B cell (primary cell): ENCODE measurements around the gene TXNRD1. TPM values are rescaled to one million over a fixed set of nuclear protein-coding genes. Genes with fewer than 3 reads are reported as not detected.

Experiments
- ATAC-seq: fragments of 200-7000 bp; cut with Tn5 transposase; one replicate; pipeline ENCODE4 v1.10.0; 2021; ENCODE audit warnings: low read depth, mild to moderate bottlenecking, moderate number of reproducible peaks, moderate library complexity
- CTCF ChIA-PET: fragments of 350-600 bp; sonication (Branson Sonifier 250); formaldehyde crosslinking; loops from one replicate; lab custom pipeline; 2021; ENCODE audit warnings: antibody characterized with exemption, inconsistent platforms; lab: Charles Lee
- POLR2A ChIA-PET: fragments of 350-600 bp; sonication (Branson Sonifier 250); formaldehyde crosslinking; loops from one replicate; lab custom pipeline; 2021; ENCODE audit warnings: antibody characterized with exemption; lab: Charles Lee
- DNase-seq: peaks from one replicate; pipeline ENCODE4 v3.0.0; 2013
- H2AFZ ChIP-seq: 2 replicates; pipeline ENCODE4 v1.6.1; 2012; ENCODE audit warnings: mild to moderate bottlenecking, low read depth, low read length; ENCODE audit not compliant: insufficient read depth, poor library complexity, severe bottlenecking
- H3K27ac ChIP-seq, 2 donors: 1 replicate in 1 of 2; 2 replicates in 1 of 2; pipeline ENCODE4 v1.5.1; 2012 to 2013; ENCODE audit warnings: low read length in 2 of 2, mild to moderate bottlenecking in 2 of 2, moderate library complexity in 1 of 2
- H3K27me3 ChIP-seq, 4 experiments: fragments of 200-600 bp in 1 of 4; sonication (generic) in 1 of 4; replicated peaks in 1 of 4; 1 replicate in 2 of 4; 2 replicates in 2 of 4; pipeline versions ENCODE4 v1.6.1 to v1.7.0; 2013 to 2016; ENCODE audit warnings: low read length in 3 of 4, mild to moderate bottlenecking in 2 of 4, mixed read lengths in 1 of 4, moderate library complexity in 1 of 4; ENCODE audit not compliant: insufficient read depth in 4 of 4, control insufficient read depth in 3 of 4; ENCODE audit errors: control extremely low read depth in 1 of 4
- H3K36me3 ChIP-seq, 2 experiments: replicated peaks in 1 of 2; 1 replicate in 1 of 2; 2 replicates in 1 of 2; pipeline versions ENCODE4 v1.6.1 to v1.7.1; 2013; ENCODE audit warnings: low read length in 1 of 2; ENCODE audit not compliant: insufficient read depth in 2 of 2, control insufficient read depth in 1 of 2; ENCODE audit errors: control extremely low read depth in 1 of 2, extremely low read depth in 1 of 2
- H3K4me1 ChIP-seq, 2 donors: fragments of 200-600 bp in 1 of 2; sonication (generic) in 1 of 2; 1 replicate in 1 of 2; 2 replicates in 1 of 2; pipeline versions ENCODE4 v1.5.1 to v1.6.1; 2013 to 2017; ENCODE audit warnings: low read length in 2 of 2; ENCODE audit not compliant: control insufficient read depth in 2 of 2, insufficient read depth in 2 of 2
- H3K4me2 ChIP-seq: replicated peaks from 2 replicates; pipeline ENCODE3; 2012; ENCODE audit warnings: mild to moderate bottlenecking, low read depth, low read length; ENCODE audit not compliant: poor library complexity, severe bottlenecking
- H3K4me3 ChIP-seq, 5 experiments: fragments of 200-600 bp in 1 of 5; sonication (generic) in 1 of 5; 1 replicate in 3 of 5; 2 replicates in 2 of 5; pipeline versions ENCODE4 v1.5.1 to v1.7.0; 2011 to 2016; ENCODE audit warnings: low read length in 4 of 5, mild to moderate bottlenecking in 4 of 5, low read depth in 2 of 5, control low read depth in 1 of 5, moderate library complexity in 1 of 5; ENCODE audit not compliant: insufficient read depth in 1 of 5; ENCODE audit errors: control extremely low read depth in 1 of 5, extremely low read depth in 1 of 5
- H3K79me2 ChIP-seq: fragments of 200-600 bp; sonication (generic); one replicate; pipeline ENCODE4 v1.6.0; 2016; ENCODE audit warnings: low read length; ENCODE audit not compliant: control insufficient read depth, insufficient read depth
- H3K9ac ChIP-seq: fragments of 200-600 bp; sonication (generic); 2 replicates; pipeline ENCODE4 v1.6.1; 2017; ENCODE audit warnings: mild to moderate bottlenecking, low read length, moderate library complexity
- H3K9me3 ChIP-seq, 3 donors: one replicate each; pipeline versions ENCODE4 v1.6.1 to v1.7.1; 2013; ENCODE audit warnings: low read length in 2 of 3; ENCODE audit not compliant: control insufficient read depth in 2 of 3, insufficient read depth in 1 of 3; ENCODE audit errors: control extremely low read depth in 1 of 3
- H4K20me1 ChIP-seq: 2 replicates; pipeline ENCODE4 v1.6.0; 2012; ENCODE audit warnings: mild to moderate bottlenecking, low read length; ENCODE audit not compliant: insufficient read depth, control insufficient read depth, poor library complexity, severe bottlenecking
- H3K27ac Mint-ChIP-seq: one replicate; pipeline ENCODE4 v1.8.0; 2021; ENCODE audit warnings: mixed read lengths
- H3K27me3 Mint-ChIP-seq: one replicate; pipeline ENCODE4 v1.8.0; 2021; ENCODE audit warnings: mixed read lengths
- H3K4me1 Mint-ChIP-seq: one replicate; pipeline ENCODE4 v1.8.0; 2021; ENCODE audit warnings: mixed read lengths
- H3K4me3 Mint-ChIP-seq: one replicate; pipeline ENCODE4 v1.8.0; 2021; ENCODE audit warnings: mixed read lengths
- H3K9me3 Mint-ChIP-seq: one replicate; pipeline ENCODE4 v1.8.0; 2022; ENCODE audit warnings: mixed read lengths; ENCODE audit not compliant: insufficient read depth
- EZH2 ChIP-seq: IDR thresholded peaks from 2 replicates; pipeline ENCODE4 v1.6.1; 2012; ENCODE audit warnings: borderline replicate concordance, low read depth, mild to moderate bottlenecking, moderate library complexity, low read length; ENCODE audit not compliant: insufficient read depth, poor library complexity, severe bottlenecking
- WGBS: methylation state at CpG from one replicate; pipeline ENCODE4 v1.1.5; 2013; ENCODE audit warnings: missing lambda C conversion rate; ENCODE audit not compliant: insufficient coverage; 5-methylcytosine and 5-hydroxymethylcytosine counted together
- intact Hi-C: fragments of 100-400 bp; cut with micrococcal nuclease; formaldehyde crosslinking; loops from one replicate; pipeline ENCODE4 v1.10.0; 2022
- polyA plus RNA-seq: library from polyadenylated mRNA; depleted of rRNA; stranded (reverse); fragments of >200 nt; gene quantifications from 2 replicates; pipeline ENCODE4 v1.2.3, GENCODE V29; 2012
- total RNA-seq, 2 donors: library from RNA; stranded (reverse); fragments of 120-200 nt in 1 of 2; gene quantifications; 1 replicate in 1 of 2; 2 replicates in 1 of 2; pipeline versions ENCODE4 v1.2.3 to v1.2.4, GENCODE V29; 2013 to 2022
- TF ChIP-seq, protein P1 (sequence below): fragments of 200-600 bp; IDR thresholded peaks from one replicate; pipeline ENCODE4 v1.8.0; 2022; ENCODE audit warnings: antibody characterized with exemption, mild to moderate bottlenecking

TXNRD1 gene
- total and polyA plus RNA-seq, 2 donors (not counting 1 experiment from before 2014, with no cell fraction given), result 10.1 to 44.6 TPM

- H3K4me1 ChIP-seq, result no peaks in the 10 kb centered on the region
- no peak overlapping the region for H3K27ac ChIP-seq
- H3K9ac ChIP-seq, result no peak overlapping the region
- ChIA-PET POLR2A (no interaction called here), CTCF (interaction anchor here (0.6 kb wide), 1 partner anchor 11 kb away, joined by 3 read pairs; no protein-coding TSS in a partner anchor)
- H2AFZ ChIP-seq, result no peak overlapping the region
- Mint-ChIP-seq H3K4me1 (no peaks in the 10 kb centered on the region), H3K27ac (no peak overlapping the region), H3K4me3 (no peak overlapping the region), H3K27me3 (no peaks in the 10 kb centered on the region), H3K9me3 (no peaks in the 10 kb centered on the region)
- TF ChIP-seq, protein P1, sequence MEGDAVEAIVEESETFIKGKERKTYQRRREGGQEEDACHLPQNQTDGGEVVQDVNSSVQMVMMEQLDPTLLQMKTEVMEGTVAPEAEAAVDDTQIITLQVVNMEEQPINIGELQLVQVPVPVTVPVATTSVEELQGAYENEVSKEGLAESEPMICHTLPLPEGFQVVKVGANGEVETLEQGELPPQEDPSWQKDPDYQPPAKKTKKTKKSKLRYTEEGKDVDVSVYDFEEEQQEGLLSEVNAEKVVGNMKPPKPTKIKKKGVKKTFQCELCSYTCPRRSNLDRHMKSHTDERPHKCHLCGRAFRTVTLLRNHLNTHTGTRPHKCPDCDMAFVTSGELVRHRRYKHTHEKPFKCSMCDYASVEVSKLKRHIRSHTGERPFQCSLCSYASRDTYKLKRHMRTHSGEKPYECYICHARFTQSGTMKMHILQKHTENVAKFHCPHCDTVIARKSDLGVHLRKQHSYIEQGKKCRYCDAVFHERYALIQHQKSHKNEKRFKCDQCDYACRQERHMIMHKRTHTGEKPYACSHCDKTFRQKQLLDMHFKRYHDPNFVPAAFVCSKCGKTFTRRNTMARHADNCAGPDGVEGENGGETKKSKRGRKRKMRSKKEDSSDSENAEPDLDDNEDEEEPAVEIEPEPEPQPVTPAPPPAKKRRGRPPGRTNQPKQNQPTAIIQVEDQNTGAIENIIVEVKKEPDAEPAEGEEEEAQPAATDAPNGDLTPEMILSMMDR, result no peak
- TF ChIP-seq EZH2, result no peak
- H3K79me2 ChIP-seq, result no peaks in the 10 kb centered on the region
- intact Hi-C loops, result no loop called here
- no peaks in the 10 kb centered on the region for H3K9me3 ChIP-seq
- DNase-seq, result no peak
- H4K20me1 ChIP-seq, result no peaks in the 10 kb centered on the region
- no CpG with 5 or more reads among the region's 5 CpGs for WGBS
- no peaks in the 10 kb centered on the region for H3K27me3 ChIP-seq
- H3K36me3 ChIP-seq, result peaks cover 0 to 33% of the 10 kb centered on the region in 2 experiments
- H3K4me3 ChIP-seq, result no peak overlapping the region
- H3K4me2 ChIP-seq, result no peak overlapping the region
- no peak for ATAC-seq
These were observed 131.9 kb downstream of the TXNRD1 start for GRCh38 chr12:104347374-104348075.

GRCh38 chr12:104348283-104348993, 132.9 kb downstream of the TXNRD1 start:
- Histone ChIP-seq H2AFZ (no peak overlapping the region), H3K4me3 (no peak overlapping the region), H3K9me3 (no peaks in the 10 kb centered on the region), H3K27me3 (no peaks in the 10 kb centered on the region), H3K9ac (no peak overlapping the region), H3K79me2 (no peaks in the 10 kb centered on the region), H3K4me1 (no peaks in the 10 kb centered on the region), H3K27ac (no peak overlapping the region), H4K20me1 (no peaks in the 10 kb centered on the region), H3K36me3 (peaks cover 0 to 33% of the 10 kb centered on the region in 2 experiments), H3K4me2 (no peak overlapping the region)
- H3K4me1 Mint-ChIP-seq, result no peaks in the 10 kb centered on the region
- no peak overlapping the region for H3K27ac Mint-ChIP-seq
- ChIA-PET CTCF (interaction anchor here (0.6 kb wide), 1 partner anchor 10 kb away, joined by 3 read pairs; no protein-coding TSS in a partner anchor), POLR2A (no interaction called here)
- intact Hi-C loops, result no loop called here
- no peaks in the 10 kb centered on the region for H3K9me3 Mint-ChIP-seq
- no peak for DNase-seq
- WGBS, result 97% methylated on average over 9 of the region's 11 CpGs
- TF ChIP-seq, protein P1, result no peak
- no peak for TF ChIP-seq EZH2
- H3K27me3 Mint-ChIP-seq, result no peaks in the 10 kb centered on the region
- no peak overlapping the region for H3K4me3 Mint-ChIP-seq
- ATAC-seq, result no peak
